HG02588 (cell line): ENCODE results near the gene PARD3B.

Experiments
- ATAC-seq: cut with Tn5 transposase; IDR thresholded peaks from one replicate; pipeline ENCODE4 v1.9.1; 2021; ENCODE audit warnings: mild to moderate bottlenecking, moderate library complexity; ENCODE audit not compliant: unreplicated experiment

PARD3B gene

DNA sequence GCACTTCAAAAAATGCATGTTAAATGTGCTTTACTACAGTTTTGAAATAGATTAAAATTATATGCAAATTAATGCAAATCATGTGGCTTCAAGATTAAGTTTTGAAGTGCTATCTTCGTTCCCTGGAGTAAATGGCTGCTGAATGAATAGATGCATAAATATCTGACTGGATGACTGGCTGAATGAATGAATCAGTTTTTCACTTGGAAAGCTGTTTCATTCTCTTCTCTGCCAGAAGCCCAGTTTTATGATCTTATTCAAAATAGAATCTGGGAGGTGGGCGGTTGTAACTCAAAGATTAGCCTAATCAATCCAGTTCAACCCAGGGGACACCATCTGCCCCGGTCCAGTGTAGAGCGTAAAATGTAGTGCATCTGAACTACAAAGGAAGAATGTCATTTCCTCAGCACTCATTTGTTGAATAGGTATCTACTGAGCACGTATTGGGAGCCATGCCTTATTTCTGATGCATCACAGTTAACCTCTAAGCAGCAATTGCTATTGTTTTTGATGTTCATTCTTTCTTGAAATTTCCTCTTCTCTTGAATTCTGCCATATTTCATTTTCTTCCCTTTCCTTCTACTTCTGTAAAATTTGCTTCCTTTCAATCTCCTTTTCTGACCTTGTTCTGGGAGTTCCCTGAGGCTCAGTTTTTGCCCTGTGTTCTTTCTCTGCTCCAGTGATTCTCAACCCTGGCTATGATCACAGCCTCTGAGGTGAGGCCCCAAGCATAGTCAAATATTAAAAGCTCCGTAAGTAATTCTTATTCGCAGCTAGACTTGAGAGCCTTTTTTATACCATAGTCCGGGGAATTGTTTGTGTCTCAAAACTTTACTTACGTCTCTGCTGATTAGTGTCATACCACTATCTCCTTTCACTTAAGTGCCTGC, 282.7 kb downstream of the PARD3B start:
- ATAC-seq, result no peak

DNA sequence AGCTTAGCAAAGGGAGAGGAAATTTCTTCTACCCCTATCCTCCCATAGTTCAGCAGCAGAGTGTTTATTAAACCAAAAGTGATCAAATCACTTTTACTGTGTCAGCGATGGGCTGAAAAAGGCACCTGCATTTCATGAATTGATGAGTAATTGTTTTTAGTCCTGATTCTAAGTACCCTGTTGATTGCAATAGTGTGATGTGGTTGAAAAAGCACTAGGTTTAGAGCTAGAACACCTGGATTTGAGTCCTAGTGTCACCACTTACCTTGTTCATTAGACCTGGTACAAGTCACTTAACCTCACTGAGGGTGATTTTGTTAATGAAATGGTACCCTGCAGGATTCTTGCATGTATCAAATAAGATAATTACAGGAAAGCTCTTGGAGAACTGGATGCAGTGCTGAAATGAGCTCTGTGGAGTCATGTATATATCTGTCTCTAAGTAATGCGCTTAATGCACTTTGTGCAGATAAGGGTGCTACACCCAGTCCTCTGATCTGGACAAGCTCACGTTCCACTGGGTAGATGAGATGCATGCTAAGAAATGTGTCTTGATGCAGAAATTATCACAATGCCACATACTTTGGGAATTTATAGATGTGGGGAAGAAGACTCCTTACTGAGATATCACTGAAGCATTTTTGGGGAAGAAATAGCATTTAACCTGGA, 289.6 kb downstream of the PARD3B start:
- no peak for ATAC-seq

DNA sequence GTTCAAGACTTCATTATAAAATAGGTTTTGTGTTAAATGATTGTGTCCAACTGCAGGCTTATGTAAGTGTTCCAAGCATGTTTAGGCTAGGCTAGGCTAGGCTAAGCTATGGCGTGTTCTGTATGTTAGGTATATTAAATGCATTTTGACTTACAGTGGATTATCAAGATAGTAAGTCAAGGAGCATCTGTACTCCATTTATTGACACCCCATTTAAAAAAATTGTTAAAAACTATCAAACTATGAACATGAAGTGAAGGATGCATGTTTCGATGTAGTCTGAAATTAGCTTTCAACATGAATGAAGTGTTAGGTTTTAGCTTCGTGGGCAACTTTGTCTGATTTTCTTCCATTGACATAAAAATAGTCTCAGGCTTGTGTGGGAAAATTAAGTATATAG, 290.5 kb downstream of the PARD3B start:
- ATAC-seq, result no peak

DNA sequence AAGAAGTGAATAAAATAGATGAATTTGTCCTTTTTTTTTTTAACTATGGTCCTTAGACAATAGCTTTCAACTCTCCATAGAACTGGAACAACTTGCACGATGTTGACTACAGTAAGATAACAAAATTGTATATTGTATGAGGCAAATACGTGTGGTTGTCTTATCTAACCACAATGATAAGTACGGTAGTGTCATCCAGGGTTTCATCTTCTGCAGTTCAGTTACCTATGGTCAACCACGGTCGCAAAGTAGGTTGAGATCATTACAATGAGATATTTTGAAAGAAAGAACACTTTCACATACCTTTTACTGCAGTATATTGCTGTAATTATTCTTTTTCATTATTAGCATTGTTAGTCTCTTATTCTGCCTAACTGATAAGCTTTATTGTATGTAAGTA, 295.2 kb downstream of the PARD3B start:
- no peak for ATAC-seq

DNA sequence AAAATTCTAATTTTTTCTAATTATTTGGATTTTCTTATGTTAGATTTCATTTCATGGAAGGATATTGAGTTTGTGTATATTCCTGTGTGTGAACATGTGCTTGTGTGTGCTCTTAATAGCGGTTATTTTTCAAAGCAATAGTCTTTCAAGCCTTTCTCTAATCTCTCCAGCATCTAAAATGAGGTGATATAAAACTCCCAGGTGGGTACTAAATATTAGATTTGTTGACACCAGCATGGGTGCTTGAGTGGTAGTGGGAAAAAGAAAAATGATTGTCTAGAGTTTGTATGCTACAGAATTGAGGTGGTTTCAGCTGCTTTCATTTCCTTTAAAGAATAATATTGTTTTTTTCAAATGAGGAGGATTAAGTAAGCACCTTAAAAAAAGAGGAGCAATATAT, 296.8 kb downstream of the PARD3B start:
- no peak for ATAC-seq

DNA sequence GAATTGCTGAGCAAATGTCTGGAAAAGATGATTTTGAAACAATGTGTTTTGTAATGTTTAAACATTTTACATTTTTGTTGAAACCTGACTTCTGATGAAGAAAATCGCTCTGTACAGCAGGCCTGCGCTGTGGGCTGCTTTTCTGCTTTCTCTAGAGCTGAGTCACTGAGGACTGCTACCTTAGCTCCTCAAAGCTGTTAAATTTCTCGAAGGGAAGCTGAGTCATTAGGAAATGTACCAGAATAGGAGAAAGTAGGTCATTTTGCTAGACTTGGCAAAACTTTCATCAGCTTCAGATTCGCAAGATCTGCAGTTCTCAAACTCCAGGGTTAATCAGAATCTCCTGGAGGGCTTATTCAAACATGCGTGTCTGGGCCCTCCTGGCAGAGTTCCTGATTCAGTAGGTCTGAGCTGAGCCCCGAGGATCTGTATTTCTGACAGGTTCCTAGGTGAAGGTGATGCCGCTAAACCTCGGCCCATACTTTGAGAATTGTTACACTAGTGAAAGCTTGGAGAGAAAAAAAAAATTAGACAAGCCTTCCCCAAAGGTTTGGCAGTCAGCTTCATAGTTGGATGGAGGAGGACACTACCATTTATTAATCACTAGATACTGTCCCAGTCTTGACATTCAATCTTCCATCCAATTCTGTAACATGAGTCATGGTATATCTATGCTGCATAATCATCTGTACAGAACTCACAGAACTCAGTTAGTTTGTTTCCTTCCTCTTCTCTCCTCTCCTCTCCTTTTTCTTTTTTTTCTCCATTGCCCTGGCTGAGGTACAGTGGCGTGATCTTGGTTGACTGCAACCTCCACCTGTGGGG, 297.6 kb downstream of the PARD3B start:
- ATAC-seq, result no peak

DNA sequence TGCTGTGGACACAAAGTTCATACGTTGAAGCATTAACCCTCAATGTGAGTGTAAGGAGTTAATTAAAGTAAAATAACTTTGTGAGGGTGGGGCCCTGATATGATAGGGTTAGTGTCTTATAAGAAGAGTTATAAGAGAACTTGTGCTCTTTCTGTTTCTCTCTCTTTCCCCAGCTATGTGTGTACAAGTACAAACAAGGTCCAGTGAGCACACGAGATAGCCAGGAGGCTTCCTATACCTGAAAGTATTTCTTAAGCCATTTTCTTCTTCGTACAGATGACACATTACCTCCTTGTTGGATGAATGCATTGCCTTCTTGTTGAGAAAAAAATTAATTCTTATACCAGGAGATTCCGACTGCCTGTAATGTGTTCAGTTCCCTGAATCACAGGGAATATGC, 301.2 kb downstream of the PARD3B start:
- ATAC-seq, result no peak

DNA sequence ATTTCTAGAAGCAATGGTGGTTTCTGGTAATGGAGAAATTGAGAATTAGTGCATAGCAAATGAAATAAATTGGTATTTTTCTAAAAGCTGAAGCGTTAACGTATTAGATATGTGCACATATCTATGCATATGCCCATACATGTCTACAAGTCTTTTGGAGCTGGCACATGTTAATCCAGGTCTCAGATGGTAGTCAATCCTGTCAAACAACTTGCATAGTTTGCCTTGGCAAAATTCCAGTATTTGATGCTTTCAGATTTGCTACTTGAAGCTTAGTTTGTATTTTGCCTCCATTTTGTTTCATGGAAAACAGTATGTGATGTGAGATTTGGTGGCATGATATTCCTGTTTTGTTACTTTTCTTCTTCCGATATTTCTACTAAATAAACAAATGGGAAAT, 304.6 kb downstream of the PARD3B start:
- no peak for ATAC-seq

DNA sequence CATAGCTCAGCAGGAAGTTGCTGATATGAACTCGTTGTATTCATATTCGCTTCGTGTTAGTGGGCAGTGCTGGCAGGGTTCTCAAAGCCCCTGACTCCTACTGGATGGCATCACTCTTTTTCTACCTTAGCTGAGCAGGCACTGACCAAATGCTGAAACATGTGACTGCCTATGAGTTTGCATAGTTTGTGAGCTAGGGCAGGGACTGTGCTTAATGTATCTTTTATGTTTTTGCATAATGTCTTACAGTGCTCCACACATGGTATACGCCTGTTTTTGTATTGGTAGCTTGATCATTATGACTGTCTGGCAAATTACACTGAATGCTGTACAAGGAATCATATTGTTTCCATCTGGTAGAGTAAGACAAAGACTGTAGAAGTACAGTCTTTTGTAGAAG, 305.3 kb downstream of the PARD3B start:
- no peak for ATAC-seq

DNA sequence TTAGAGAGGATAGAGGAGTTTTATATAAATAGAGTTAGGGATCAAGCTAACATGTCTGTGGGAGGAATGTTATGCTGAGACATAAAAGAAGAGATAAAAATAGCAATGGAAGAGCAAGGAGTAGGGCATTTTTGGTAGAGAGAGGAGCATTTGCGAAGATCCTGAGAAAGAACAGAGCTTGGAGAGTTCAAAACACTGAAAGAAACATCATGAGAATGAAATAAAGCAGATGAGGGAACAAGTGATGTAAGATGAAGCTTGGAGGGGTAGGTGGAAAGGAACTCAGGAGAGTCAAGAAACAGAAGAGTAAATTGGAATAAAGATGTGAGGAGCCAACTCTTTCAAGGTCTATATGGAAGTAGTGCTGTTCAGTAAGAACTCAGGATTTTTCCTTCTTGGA, 308.6 kb downstream of the PARD3B start:
- ATAC-seq, result no peak

DNA sequence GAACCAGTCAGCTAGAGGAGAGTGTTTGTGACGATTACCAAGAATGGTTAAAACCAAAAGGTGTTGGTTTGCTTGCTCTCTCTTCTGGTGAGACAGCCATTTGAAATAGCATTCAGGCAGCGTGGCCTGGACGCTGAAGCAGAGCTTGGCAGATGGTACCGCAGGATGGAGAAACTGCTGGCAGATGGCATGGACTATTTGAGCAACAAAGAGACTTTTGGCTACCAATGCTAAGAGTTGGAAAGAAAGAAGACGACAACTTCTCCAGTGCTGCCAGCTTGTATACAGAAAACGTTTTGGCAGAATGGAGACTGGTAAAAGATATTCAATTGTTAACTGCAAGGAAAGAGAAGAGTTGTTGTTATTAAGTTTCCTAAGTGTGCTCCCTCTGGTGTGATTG, 315.0 kb downstream of the PARD3B start:
- no peak for ATAC-seq

DNA sequence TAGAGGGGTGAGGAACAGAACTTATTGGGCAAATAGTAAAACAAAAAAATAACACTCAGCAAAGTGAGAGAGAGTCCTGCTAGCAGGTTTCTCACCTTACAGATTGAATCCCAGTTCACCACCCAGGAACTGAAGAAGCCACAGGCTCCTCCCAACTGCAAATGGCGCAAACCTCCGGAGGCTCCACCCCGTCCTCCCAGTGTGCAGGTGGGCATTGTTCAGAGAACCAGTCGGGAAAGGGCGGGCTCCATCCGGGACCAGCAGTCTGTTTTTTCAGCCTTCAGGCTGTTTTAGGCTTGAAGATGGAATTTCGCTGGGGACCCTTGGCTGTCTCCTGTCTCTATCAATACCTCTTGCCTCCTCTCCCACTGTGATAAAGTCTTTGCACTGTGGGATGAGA, 317.5 kb downstream of the PARD3B start:
- no peak for ATAC-seq

DNA sequence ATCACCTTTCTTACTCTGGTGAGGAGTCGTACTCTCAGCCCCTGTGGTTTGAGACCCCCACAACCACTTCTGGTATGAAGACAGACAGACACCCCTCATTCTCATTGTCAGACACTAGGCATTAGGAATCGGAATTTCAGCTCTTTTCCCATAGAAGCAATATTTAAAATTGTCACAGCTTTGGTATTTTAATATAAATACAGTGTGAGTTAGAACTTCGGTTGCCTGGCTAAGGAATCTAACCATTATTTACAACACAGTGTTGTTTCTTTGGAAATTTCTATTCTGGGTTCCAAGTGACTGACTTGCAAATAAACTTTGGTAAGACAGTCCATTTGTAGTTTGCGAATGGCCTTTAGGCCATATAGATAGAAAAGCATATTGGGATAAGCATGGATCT, 318.1 kb downstream of the PARD3B start:
- no peak for ATAC-seq

DNA sequence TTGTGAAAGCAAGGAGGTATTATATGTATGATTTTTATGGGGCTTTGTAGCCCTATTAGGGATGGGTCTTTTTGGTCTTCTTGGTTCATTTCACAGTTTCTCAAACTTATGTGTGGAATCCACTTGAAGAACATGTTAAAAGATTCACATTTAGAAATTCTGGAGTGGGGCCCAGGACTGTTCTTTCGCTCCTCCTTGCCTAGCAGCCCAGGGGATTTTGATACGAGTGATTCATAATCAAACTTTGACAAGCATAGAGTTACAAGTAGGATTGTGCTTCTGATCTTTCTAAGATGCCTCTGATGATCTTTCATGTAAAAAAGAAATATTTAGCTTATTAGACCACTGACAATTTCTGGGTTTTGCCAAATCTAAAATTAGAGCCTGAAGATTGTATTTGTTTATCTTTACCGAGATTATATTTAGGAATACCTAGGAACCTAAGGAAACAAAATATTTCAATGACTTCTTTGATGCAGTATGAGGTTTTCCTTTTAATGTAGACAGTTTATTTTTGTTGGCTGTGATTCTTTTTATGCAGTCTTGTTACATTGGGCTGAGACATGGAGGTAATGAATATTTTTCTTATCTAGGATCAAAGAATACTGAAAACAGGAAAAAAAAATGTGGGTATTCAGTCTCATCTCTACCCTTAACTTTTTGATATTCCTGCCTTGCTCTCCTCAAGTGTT, 324.0 kb downstream of the PARD3B start:
- no peak for ATAC-seq

DNA sequence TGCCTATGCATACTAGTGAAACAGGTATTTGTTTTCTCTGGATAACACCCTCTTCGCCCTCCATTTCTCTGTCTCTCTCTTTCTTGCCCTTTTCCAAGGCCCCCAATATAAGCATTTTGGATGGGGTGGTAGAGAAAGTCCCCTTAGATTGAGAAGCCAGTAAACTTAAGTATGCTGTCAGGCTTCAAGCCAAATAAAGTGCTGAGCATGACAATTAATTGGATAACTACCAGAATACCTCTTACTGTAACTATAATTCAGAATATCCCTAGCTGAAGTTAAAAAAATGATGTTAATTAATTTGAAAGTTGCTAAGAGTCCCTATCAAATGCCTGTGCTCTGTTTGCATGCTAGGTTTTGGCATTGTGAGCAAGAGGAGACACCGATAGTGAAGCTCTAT, 324.8 kb downstream of the PARD3B start:
- ATAC-seq, result no peak

DNA sequence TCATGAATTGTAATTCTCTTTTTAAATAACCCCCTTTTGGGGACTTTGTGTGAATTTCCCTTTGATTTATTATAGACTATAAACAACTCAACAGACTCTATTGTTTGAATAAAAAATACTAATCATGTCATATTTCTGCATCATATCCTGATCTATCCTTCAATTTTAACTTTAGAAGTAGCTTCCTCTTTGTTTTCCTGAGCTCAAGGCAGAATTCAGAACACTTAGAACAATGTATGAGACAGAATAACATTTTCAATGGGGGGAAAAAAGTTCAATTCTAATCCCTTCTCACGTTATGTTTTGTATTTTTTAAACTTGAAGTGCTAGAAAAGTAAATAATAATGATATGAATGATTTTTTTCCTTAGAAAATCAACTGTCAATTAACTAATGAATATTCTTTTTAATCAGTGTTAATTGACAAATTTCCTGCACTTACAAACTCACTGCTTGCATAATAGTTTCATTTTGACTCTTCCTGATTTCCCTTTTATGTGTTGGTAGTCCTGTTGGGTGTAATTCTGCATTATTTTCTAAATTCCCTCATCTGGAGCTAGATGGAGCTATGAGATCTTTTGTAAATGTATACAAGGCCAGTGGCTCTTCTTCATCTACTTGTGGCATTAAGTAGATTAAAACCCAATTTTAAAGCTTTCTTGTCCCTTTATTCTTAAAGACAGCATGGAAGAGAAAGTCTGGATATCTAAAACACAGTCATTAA, 326.1 kb downstream of the PARD3B start:
- ATAC-seq, result no peak

DNA sequence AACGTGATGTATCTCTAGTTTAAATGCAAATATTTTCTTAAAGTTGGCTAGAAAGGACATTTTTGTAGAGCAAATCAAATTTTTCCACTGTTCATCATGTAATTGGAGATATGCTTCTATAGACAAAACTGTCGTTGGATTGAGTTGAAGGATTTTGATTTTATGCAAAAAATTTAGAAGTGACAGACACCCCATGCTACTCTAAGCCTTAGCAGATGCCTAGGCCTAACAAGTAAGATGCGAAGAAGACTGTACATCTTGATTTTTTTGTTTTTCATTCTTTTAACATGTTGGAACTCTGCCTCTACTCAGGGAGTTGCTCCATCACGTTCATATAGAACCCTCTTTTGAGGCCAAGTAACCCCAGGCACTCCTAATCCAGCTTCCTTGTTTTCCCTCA, 331.0 kb downstream of the PARD3B start:
- no peak for ATAC-seq

DNA sequence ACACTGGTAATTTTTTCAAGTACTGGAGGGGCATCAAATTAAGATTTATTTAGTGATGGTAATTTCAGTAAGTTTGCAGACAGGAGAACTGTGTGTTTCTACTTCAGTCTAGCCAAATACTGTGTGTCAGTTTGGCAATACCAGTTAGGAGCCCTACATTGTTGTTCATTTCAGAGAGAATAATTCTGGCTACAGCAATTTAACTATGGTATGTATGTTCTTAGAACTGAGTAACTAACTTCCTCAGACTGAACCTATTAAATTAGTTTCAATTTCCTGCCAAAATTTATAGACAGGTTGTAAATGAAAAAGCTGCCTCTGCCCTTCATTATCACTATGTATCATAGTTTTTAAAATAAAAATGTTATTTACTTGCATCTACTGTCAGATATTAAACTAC, 332.4 kb downstream of the PARD3B start:
- no peak for ATAC-seq

DNA sequence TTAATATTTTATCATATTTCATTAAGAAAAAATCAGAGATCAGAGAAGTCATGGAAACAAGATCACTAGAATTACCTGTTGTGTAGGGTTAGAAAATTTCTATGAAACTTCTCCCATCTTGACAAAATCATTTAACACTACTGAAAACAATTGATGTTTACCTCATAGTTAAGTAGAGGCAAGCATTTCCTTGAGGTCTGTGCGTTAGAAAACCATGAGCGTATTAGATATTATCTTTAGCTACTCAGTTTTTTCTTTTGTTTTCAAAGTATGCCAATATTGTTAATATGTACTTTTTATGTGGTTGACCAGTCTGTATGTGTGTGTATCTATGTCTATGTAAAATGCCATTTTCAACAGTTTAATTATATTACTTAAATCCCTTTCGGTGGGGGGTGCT, 335.7 kb downstream of the PARD3B start:
- ATAC-seq, result no peak

DNA sequence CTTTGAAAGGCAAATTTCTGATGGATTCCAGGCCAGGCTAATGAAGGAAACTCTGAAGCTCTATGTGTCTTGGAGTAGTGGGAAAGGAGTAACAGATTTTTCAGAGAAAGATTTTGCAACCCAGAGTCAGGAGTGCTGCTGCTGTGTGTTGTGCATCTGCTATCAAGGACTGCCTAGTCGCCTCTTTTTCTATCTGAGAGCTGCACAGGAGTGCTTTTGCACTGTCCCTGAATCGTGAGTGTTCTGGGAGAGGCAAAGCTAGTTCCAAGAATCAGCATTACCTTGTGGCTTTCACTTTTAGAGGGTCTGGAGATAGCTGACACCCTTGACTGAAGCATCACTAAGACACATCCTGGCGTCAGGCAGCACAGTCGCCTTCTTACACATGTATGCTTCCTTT, 336.4 kb downstream of the PARD3B start:
- no peak for ATAC-seq
